ENCODE data around the gene PDK2.

DNA sequence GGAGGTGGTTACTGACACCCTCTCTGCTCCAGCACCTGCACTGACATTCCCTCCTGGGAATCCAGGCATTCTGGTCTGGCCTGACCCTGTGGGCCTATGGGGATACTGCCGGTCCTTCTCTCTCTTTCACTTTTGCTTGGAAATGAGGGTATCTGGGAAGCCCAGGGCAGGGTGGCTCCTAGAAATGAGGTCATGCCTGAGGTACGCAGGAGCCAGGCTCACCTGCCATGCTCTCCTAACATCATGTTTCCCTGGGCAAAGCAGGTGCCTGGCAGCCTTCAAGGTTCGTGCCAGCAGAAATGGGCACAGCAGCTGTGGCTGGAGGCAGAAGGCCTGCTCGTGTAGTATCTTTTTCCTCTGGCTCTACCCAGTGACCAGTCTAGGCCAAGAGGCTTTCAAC, 35.9 kb upstream of the PDK2 start:
- TF ChIP-seq GATA1 (IDR thresholded peaks at IDR 0.05; ENCODE audit: low read depth, low read length) (no peak), POLR2A (IDR thresholded peaks at IDR 0.05; ENCODE audit: low read length) (no peak)

All from erythroblast (primary cell).